Keratinocyte (primary cell): Measurements from ENCODE around the gene KCNA4. TPM values are rescaled to one million over a fixed set of nuclear protein-coding genes. Genes with fewer than 3 reads are reported as not detected.

ENCODE experiments used
- DNase-seq: peaks from one replicate; pipeline ENCODE4 v3.0.0-alpha.2; 2011; ENCODE audit warnings: low read depth, missing footprints, low spot score
- FAIRE-seq: peaks from 2 replicates; lab custom pipeline; 2011; peaks lifted over from hg19 to GRCh38; lab: Jason Lieb, UNC
- H2AFZ ChIP-seq: 2 replicates; pipeline ENCODE4 v1.6.0; 2012; ENCODE audit warnings: low read length, control low read depth, inconsistent platforms; ENCODE audit not compliant: control insufficient read depth
- H3K27ac ChIP-seq: 2 replicates; pipeline ENCODE4 v1.5.1; 2011; ENCODE audit warnings: low read length; ENCODE audit not compliant: control insufficient read depth, insufficient read depth
- H3K27me3 ChIP-seq: 3 replicates; pipeline ENCODE4 v1.6.0; 2011; ENCODE audit warnings: low read length; ENCODE audit not compliant: control insufficient read depth, insufficient read depth; ENCODE audit errors: extremely low read depth
- H3K36me3 ChIP-seq, 2 experiments: 2 replicates in 1 of 2; 3 replicates in 1 of 2; pipeline ENCODE4 v1.5.1; 2011; ENCODE audit warnings: low read length in 2 of 2, mild to moderate bottlenecking in 1 of 2; ENCODE audit not compliant: control insufficient read depth in 2 of 2, insufficient read depth in 2 of 2; ENCODE audit errors: extremely low read depth in 1 of 2
- H3K4me1 ChIP-seq: 3 replicates; pipeline ENCODE4 v1.5.1; 2011; ENCODE audit warnings: low read length; ENCODE audit not compliant: control insufficient read depth, insufficient read depth; ENCODE audit errors: extremely low read depth
- H3K4me2 ChIP-seq: 3 replicates; pipeline ENCODE4 v1.6.0; 2011; ENCODE audit warnings: low read depth, low read length; ENCODE audit not compliant: control insufficient read depth, insufficient read depth; ENCODE audit errors: extremely low read depth
- H3K4me3 ChIP-seq, 3 experiments: fragments of 200-600 bp in 1 of 3; sonication (generic) in 1 of 3; 2 replicates in 2 of 3; 3 replicates in 1 of 3; pipeline ENCODE4 v1.5.1; 2011 to 2016; ENCODE audit warnings: low read length in 3 of 3, mild to moderate bottlenecking in 3 of 3, control low read depth in 2 of 3, inconsistent platforms in 1 of 3, low read depth in 1 of 3, mixed read lengths in 1 of 3, mixed run types in 1 of 3, moderate library complexity in 1 of 3; ENCODE audit not compliant: control insufficient read depth in 2 of 3, insufficient read depth in 2 of 3; ENCODE audit errors: extremely low read depth in 1 of 3
- H3K79me2 ChIP-seq: 2 replicates; pipeline ENCODE4 v1.6.0; 2012; ENCODE audit warnings: low read length; ENCODE audit not compliant: control insufficient read depth, insufficient read depth
- H3K9ac ChIP-seq: 3 replicates; pipeline ENCODE4 v1.6.0; 2011; ENCODE audit warnings: low read length; ENCODE audit not compliant: control insufficient read depth, insufficient read depth; ENCODE audit errors: extremely low read depth
- H3K9me1 ChIP-seq: 3 replicates; pipeline ENCODE4 v1.6.0; 2011; ENCODE audit warnings: low read length; ENCODE audit not compliant: control insufficient read depth, insufficient read depth; ENCODE audit errors: extremely low read depth
- H3K9me3 ChIP-seq: 2 replicates; pipeline ENCODE4 v1.5.1; 2012; ENCODE audit warnings: low read depth, low read length; ENCODE audit not compliant: control insufficient read depth
- H4K20me1 ChIP-seq: 3 replicates; pipeline ENCODE4 v1.6.0; 2011; ENCODE audit warnings: low read length; ENCODE audit not compliant: control insufficient read depth, insufficient read depth; ENCODE audit errors: extremely low read depth
- CTCF ChIP-seq, 3 experiments: IDR thresholded peaks in 1 of 3; conservative IDR thresholded peaks in 1 of 3; optimal IDR thresholded peaks in 1 of 3; 2 replicates in 2 of 3; 3 replicates in 1 of 3; pipeline versions ENCODE3 to v1.5.1; 2011; ENCODE audit warnings: low read length in 3 of 3, mild to moderate bottlenecking in 3 of 3, moderate library complexity in 2 of 3, control low read depth in 1 of 3, inconsistent platforms in 1 of 3; ENCODE audit not compliant: insufficient read depth in 2 of 3; ENCODE audit errors: extremely low read depth in 1 of 3
- EZH2 ChIP-seq: IDR thresholded peaks from one replicate; pipeline ENCODE4 v1.6.1; 2012; ENCODE audit warnings: inconsistent platforms, mild to moderate bottlenecking, low read length, moderate library complexity
- dilution Hi-C: fragments of 300-500 bp; cut with MboI; formaldehyde crosslinking; loops from one replicate; pipeline ENCODE4 v1.7.0; 2020; ENCODE audit warnings: low sequenced_read_pairs; ENCODE audit not compliant: extremely low pct_ligation_motif_present
- polyA plus RNA-seq, 5 experiments: library from polyadenylated mRNA; depleted of rRNA in 3 of 5; stranded (reverse) in 3 of 5; stranded (forward) in 1 of 5; unstranded in 1 of 5; fragments of >200 nt; gene quantifications; 1 replicate in 1 of 5; 2 replicates in 3 of 5; 3 replicates in 1 of 5; pipeline versions ENCODE4 v1.2.1 to v1.2.3, GENCODE V29; 2011 to 2012; ENCODE audit warnings: missing spikeins in 2 of 5, low read depth in 1 of 5, low replicate concordance in 1 of 5

The KCNA4 gene
- polyA plus RNA-seq, 1 donor (not counting 4 experiments of a cell fraction or from before 2014, with no cell fraction given): not detected

GRCh38 chr11:30017445-30017895, 640 bp upstream of the KCNA4 start:
- no peak overlapping the region for H3K9ac ChIP-seq
- no peaks in the 10 kb centered on the region for H3K9me1 ChIP-seq
- no peaks in the 10 kb centered on the region for H3K79me2 ChIP-seq
- DNase-seq (no peak), FAIRE-seq (no peak)
- no peak overlapping the region for H2AFZ ChIP-seq
- no peaks in the 10 kb centered on the region for H3K9me3 ChIP-seq
- H4K20me1 ChIP-seq: no peaks in the 10 kb centered on the region
- H3K36me3 ChIP-seq: no peaks in the 10 kb centered on the region
- H3K4me2 ChIP-seq: no peak overlapping the region
- no peak overlapping the region for H3K4me3 ChIP-seq
- no peaks in the 10 kb centered on the region for H3K4me1 ChIP-seq
- TF ChIP-seq EZH2 (peak; percentile 31), CTCF (optimal IDR thresholded peaks at IDR 0.05 in 1 of 3, IDR thresholded peaks at IDR 0.05 in 1 of 3, conservative IDR thresholded peaks at IDR 0.05 in 1 of 3; ENCODE audit: extremely low read depth in 1 of 3, insufficient read depth in 2 of 3, low read length in 3 of 3) (no peak)
- dilution Hi-C loops: no loop called here
- no peak overlapping the region for H3K27ac ChIP-seq
- peaks cover 31% of the 10 kb centered on the region for H3K27me3 ChIP-seq

GRCh38 chr11:30015725-30016412, 961 bp downstream of the KCNA4 start:
- Histone ChIP-seq H3K4me1 (no peaks in the 10 kb centered on the region), H3K4me3 (no peak overlapping the region), H2AFZ (no peak overlapping the region), H3K27ac (no peak overlapping the region), H3K9me1 (no peaks in the 10 kb centered on the region), H3K36me3 (no peaks in the 10 kb centered on the region), H3K4me2 (no peak overlapping the region), H3K9ac (no peak overlapping the region), H4K20me1 (no peaks in the 10 kb centered on the region), H3K27me3 (peaks cover 31% of the 10 kb centered on the region), H3K9me3 (no peaks in the 10 kb centered on the region), H3K79me2 (no peaks in the 10 kb centered on the region)
- FAIRE-seq: no peak
- dilution Hi-C loops: no loop called here
- no peak for DNase-seq
- no peak for TF ChIP-seq EZH2
